ENCODE measurements around the gene KRT7.

DNA sequence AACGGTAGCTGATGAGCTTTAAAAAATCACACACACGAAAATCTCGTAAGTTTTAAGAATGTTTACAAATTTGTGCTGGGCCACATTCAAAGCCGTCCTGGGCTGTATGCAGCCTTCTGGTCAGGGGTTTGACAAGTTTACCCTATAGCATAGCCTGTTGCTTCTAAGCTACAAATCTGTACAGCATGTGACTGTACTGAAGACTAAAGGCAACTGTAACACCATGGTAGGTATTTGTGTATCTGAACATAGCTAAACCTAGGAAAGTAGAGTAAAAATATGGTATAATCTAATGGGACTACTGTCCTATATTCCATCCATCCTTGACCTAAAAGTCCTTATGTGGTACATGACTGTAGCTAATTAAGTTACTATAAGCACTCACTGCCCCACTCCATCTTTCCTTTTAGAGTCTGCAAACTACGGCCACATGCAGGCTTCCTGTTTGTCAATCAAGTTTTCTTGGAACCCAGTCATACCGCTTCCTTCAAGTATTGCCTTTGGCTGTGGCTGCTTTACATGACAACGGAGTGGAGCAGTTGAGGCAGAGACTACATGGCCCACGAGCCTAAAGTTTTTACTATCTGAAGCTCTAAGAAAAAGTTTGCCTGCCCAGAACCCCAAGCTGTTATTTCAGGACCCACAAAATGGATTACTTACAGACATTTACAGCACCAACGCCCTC is 18.5 kb downstream of the KRT7 start:
- TF ChIP-seq, protein P1, sequence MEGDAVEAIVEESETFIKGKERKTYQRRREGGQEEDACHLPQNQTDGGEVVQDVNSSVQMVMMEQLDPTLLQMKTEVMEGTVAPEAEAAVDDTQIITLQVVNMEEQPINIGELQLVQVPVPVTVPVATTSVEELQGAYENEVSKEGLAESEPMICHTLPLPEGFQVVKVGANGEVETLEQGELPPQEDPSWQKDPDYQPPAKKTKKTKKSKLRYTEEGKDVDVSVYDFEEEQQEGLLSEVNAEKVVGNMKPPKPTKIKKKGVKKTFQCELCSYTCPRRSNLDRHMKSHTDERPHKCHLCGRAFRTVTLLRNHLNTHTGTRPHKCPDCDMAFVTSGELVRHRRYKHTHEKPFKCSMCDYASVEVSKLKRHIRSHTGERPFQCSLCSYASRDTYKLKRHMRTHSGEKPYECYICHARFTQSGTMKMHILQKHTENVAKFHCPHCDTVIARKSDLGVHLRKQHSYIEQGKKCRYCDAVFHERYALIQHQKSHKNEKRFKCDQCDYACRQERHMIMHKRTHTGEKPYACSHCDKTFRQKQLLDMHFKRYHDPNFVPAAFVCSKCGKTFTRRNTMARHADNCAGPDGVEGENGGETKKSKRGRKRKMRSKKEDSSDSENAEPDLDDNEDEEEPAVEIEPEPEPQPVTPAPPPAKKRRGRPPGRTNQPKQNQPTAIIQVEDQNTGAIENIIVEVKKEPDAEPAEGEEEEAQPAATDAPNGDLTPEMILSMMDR (IDR thresholded peaks at IDR 0.05; ENCODE audit: insufficient read depth, low read length) = no peak
- TF ChIP-seq, protein P2, sequence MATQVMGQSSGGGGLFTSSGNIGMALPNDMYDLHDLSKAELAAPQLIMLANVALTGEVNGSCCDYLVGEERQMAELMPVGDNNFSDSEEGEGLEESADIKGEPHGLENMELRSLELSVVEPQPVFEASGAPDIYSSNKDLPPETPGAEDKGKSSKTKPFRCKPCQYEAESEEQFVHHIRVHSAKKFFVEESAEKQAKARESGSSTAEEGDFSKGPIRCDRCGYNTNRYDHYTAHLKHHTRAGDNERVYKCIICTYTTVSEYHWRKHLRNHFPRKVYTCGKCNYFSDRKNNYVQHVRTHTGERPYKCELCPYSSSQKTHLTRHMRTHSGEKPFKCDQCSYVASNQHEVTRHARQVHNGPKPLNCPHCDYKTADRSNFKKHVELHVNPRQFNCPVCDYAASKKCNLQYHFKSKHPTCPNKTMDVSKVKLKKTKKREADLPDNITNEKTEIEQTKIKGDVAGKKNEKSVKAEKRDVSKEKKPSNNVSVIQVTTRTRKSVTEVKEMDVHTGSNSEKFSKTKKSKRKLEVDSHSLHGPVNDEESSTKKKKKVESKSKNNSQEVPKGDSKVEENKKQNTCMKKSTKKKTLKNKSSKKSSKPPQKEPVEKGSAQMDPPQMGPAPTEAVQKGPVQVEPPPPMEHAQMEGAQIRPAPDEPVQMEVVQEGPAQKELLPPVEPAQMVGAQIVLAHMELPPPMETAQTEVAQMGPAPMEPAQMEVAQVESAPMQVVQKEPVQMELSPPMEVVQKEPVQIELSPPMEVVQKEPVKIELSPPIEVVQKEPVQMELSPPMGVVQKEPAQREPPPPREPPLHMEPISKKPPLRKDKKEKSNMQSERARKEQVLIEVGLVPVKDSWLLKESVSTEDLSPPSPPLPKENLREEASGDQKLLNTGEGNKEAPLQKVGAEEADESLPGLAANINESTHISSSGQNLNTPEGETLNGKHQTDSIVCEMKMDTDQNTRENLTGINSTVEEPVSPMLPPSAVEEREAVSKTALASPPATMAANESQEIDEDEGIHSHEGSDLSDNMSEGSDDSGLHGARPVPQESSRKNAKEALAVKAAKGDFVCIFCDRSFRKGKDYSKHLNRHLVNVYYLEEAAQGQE (IDR thresholded peaks at IDR 0.05; ENCODE audit: insufficient replicate concordance, low read depth) = no peak
- no peak for TF ChIP-seq SPI1 (IDR thresholded peaks at IDR 0.05; ENCODE audit: borderline replicate concordance, low read depth)
